ENCODE data around the gene GSG1.
"Not testable (repeated sequence)": the region's sequence is repeated elsewhere in the genome, so short reads cannot be mapped to it uniquely, and the experiment has no call there.

The GSG1 gene

GRCh38 chr12:13041224-13041623 lies 62.2 kb downstream of the GSG1 start:
- TF ChIP-seq CTCF (conservative IDR thresholded peaks at IDR 0.05; ENCODE audit: low read depth, low read length) = no peak
- H3K4me3 ChIP-seq (ENCODE audit: low read depth, low read length) = no peak overlapping the region

GRCh38 chr12:13039328-13039956 lies 64.0 kb downstream of the GSG1 start:
- TF ChIP-seq CTCF (conservative IDR thresholded peaks at IDR 0.05; ENCODE audit: low read depth, low read length) = no peak
- H3K4me3 ChIP-seq (ENCODE audit: low read depth, low read length) = no peak overlapping the region
- no peak for DNase-seq (ENCODE audit: low read depth)

More at GRCh38 chr12:13041224-13041623, 62.2 kb downstream of the GSG1 start:
- DNase-seq (ENCODE audit: low read depth) = no peak

- H3K4me3 ChIP-seq (ENCODE audit: low read depth, low read length) = no peak overlapping the region
- DNase-seq (ENCODE audit: low read depth) = peak; percentile 63
- no peak for TF ChIP-seq CTCF (conservative IDR thresholded peaks at IDR 0.05; ENCODE audit: low read depth, low read length)
These were observed 64.8 kb downstream of the GSG1 start for GRCh38 chr12:13038491-13039161.

GRCh38 chr12:13036881-13037280 lies 66.6 kb downstream of the GSG1 start:
- no peak for DNase-seq (ENCODE audit: low read depth)
- TF ChIP-seq CTCF (conservative IDR thresholded peaks at IDR 0.05; ENCODE audit: low read depth, low read length) = no peak
- no peak overlapping the region for H3K4me3 ChIP-seq (ENCODE audit: low read depth, low read length)

GRCh38 chr12:13035335-13035734 lies 68.1 kb downstream of the GSG1 start:
- not testable (repeated sequence) for DNase-seq (ENCODE audit: low read depth); H3K4me3 ChIP-seq (ENCODE audit: low read depth, low read length)

Data from choroid plexus epithelial cell (primary cell).